Measurements from ENCODE around the gene CSAD.

DNA sequence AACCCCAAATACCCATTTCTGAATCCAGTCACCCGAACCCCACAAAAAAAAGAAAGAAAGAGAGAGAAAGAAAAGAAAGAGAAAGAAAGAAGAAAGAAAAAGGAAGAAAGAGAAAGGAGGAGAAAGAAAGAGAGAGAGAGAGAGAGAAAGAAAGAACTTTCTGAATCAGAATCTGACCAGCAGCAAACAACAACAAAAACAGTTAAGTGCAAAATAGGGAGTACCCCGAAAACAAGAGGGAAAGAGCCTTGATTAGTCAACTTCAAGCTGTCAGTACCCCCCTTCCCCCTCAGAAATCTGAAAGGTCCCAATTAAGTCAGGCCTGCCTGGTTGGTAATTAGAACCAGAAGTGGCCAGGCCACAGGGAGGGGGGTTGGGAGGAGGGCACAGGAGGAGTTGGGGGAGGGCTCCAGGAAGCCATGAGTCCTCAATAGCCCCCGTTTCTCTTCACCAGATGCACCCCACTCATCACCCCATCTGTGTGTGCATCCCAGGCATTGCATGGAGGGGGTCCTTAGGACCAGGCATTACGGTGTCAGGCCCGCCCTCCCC is 41.5 kb upstream of the CSAD start:
- TF ChIP-seq EZH2 (IDR thresholded peaks at IDR 0.05; ENCODE audit: low read depth), result no peak
- TF ChIP-seq, protein P1, sequence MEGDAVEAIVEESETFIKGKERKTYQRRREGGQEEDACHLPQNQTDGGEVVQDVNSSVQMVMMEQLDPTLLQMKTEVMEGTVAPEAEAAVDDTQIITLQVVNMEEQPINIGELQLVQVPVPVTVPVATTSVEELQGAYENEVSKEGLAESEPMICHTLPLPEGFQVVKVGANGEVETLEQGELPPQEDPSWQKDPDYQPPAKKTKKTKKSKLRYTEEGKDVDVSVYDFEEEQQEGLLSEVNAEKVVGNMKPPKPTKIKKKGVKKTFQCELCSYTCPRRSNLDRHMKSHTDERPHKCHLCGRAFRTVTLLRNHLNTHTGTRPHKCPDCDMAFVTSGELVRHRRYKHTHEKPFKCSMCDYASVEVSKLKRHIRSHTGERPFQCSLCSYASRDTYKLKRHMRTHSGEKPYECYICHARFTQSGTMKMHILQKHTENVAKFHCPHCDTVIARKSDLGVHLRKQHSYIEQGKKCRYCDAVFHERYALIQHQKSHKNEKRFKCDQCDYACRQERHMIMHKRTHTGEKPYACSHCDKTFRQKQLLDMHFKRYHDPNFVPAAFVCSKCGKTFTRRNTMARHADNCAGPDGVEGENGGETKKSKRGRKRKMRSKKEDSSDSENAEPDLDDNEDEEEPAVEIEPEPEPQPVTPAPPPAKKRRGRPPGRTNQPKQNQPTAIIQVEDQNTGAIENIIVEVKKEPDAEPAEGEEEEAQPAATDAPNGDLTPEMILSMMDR (conservative IDR thresholded peaks at IDR 0.05), result no peak
